HepG2 (cell line): ENCODE data around the gene NEURL2. TPM values are rescaled to one million over a fixed set of nuclear protein-coding genes. Genes with fewer than 3 reads are reported as not detected.

ENCODE experiments used
- ATAC-seq: fragments of 200-7000 bp; cut with Tn5 transposase; 3 replicates; pipeline ENCODE4 v1.9.1; 2020; ENCODE audit warnings: mild to moderate bottlenecking, moderate library complexity
- BruUV-seq: library from RNA; stranded (reverse); fragments of 400-500 nt; replicated peaks from 2 replicates; lab custom pipeline; 2021; lab: Mats Ljungman, UMichigan
- CTCF ChIA-PET: fragments of 300-600 bp; formaldehyde crosslinking; extraction: SDS; loops from one replicate; lab custom pipeline; 2021; ENCODE audit warnings: low total read pairs, inconsistent platforms, low intra/inter-chr PET ratio; lab: Yijun Ruan, JAX
- POLR2A ChIA-PET: fragments of 350-600 bp; sonication (Branson Sonifier 250); formaldehyde crosslinking; loops from one replicate; lab custom pipeline; 2020; ENCODE audit warnings: antibody characterized with exemption, inconsistent platforms; lab: Yijun Ruan, JAX
- DNase-seq: peaks from one replicate; pipeline ENCODE4 v3.0.0-alpha.2; 2015; ENCODE audit warnings: low spot score
- FAIRE-seq: peaks from 3 replicates; lab custom pipeline; 2011; peaks lifted over from hg19 to GRCh38; lab: Jason Lieb, UNC
- H2AFZ ChIP-seq: one replicate; pipeline ENCODE4 v1.6.1; 2011; ENCODE audit warnings: low read length, inconsistent platforms
- H3K27ac ChIP-seq: fragments of 300-600 bp; 3 replicates; pipeline ENCODE4 v1.8.0; 2011; ENCODE audit warnings: mixed run types, mild to moderate bottlenecking, mixed read lengths, low read length, inconsistent platforms; ENCODE audit not compliant: insufficient read depth; ENCODE audit errors: extremely low read length
- H3K27me3 ChIP-seq, 2 experiments: fragments of 200-600 bp in 1 of 2; 2 replicates in 1 of 2; 3 replicates in 1 of 2; pipeline versions ENCODE4 v1.6.0 to v1.8.0; 2011; ENCODE audit warnings: low read length in 2 of 2, mild to moderate bottlenecking in 2 of 2, moderate library complexity in 2 of 2, inconsistent platforms in 1 of 2; ENCODE audit not compliant: insufficient read depth in 2 of 2, control insufficient read depth in 1 of 2
- H3K36me3 ChIP-seq, 2 experiments: fragments of 200-600 bp in 1 of 2; replicated peaks in 1 of 2; 2 replicates in 1 of 2; 3 replicates in 1 of 2; pipeline versions ENCODE4 v1.5.1 to v1.8.0; 2011; ENCODE audit warnings: low read length in 2 of 2, inconsistent platforms in 1 of 2; ENCODE audit not compliant: insufficient read depth in 2 of 2, control insufficient read depth in 1 of 2
- H3K4me1 ChIP-seq: 2 replicates; pipeline ENCODE4 v1.5.1; 2012; ENCODE audit warnings: low read length, inconsistent platforms; ENCODE audit not compliant: insufficient read depth
- H3K4me2 ChIP-seq: 2 replicates; pipeline ENCODE4 v1.6.0; 2011; ENCODE audit warnings: low read depth, low read length, inconsistent platforms
- H3K4me3 ChIP-seq, 3 experiments: fragments of 200-600 bp in 1 of 3; sonication (generic), shearing (Covaris generic) in 1 of 3; replicated peaks in 1 of 3; 2 replicates each; pipeline ENCODE4 v1.5.1; 2011 to 2016; ENCODE audit warnings: low read length in 3 of 3, inconsistent platforms in 2 of 3, low read depth in 2 of 3, mild to moderate bottlenecking in 2 of 3, control low read depth in 1 of 3, mixed read lengths in 1 of 3; ENCODE audit not compliant: insufficient read depth in 1 of 3
- H3K79me2 ChIP-seq: one replicate; pipeline ENCODE4 v1.6.1; 2011; ENCODE audit warnings: low read length, inconsistent platforms; ENCODE audit not compliant: insufficient read depth
- H3K9ac ChIP-seq: 2 replicates; pipeline ENCODE4 v1.6.0; 2011; ENCODE audit warnings: mild to moderate bottlenecking, low read depth, low read length, inconsistent platforms; ENCODE audit not compliant: insufficient read depth
- H3K9me3 ChIP-seq: 2 replicates; pipeline ENCODE4 v1.5.1; 2012; ENCODE audit warnings: mild to moderate bottlenecking, low read length
- H4K20me1 ChIP-seq: 2 replicates; pipeline ENCODE4 v1.6.0; 2011; ENCODE audit warnings: inconsistent platforms, mild to moderate bottlenecking, low read length, moderate library complexity; ENCODE audit not compliant: insufficient read depth
- HNRNPUL1 ChIP-seq: fragments of 200-400 bp; formaldehyde crosslinking; IDR thresholded peaks from 2 replicates; pipeline ENCODE4 v1.6.1; 2017; ENCODE audit warnings: low read depth, mild to moderate bottlenecking, low read length, moderate library complexity
- KDM4B ChIP-seq: sonication (generic); formaldehyde crosslinking; IDR thresholded peaks from 2 replicates; pipeline ENCODE4 v1.4.0; 2020; ENCODE audit warnings: missing genetic modification reagents
- MATR3 ChIP-seq: sonication (generic); formaldehyde crosslinking; IDR thresholded peaks from 2 replicates; pipeline ENCODE4 v1.4.0; 2020; ENCODE audit warnings: missing genetic modification reagents
- NCOA2 ChIP-seq: sonication (generic); formaldehyde crosslinking; IDR thresholded peaks from 2 replicates; pipeline ENCODE4 v1.8.0; 2022; ENCODE audit warnings: inconsistent platforms
- PAWR ChIP-seq: sonication (generic); formaldehyde crosslinking; IDR thresholded peaks from 2 replicates; pipeline ENCODE4 v1.4.0; 2020; ENCODE audit warnings: missing genetic modification reagents, mild to moderate bottlenecking, borderline replicate concordance
- PAX8 ChIP-seq: sonication (generic); formaldehyde crosslinking; IDR thresholded peaks from 2 replicates; pipeline ENCODE4 v1.8.0; 2022; ENCODE audit warnings: mild to moderate bottlenecking, missing genetic modification reagents, borderline replicate concordance
- RBFOX2 ChIP-seq: fragments of 200-400 bp; formaldehyde crosslinking; IDR thresholded peaks from 2 replicates; pipeline ENCODE4 v1.6.1; 2017; ENCODE audit warnings: low read depth, mild to moderate bottlenecking, low read length
- SP4 ChIP-seq: sonication (generic); formaldehyde crosslinking; IDR thresholded peaks from 2 replicates; pipeline ENCODE4 v1.8.1; 2023; ENCODE audit warnings: mild to moderate bottlenecking, missing genetic modification reagents
- SSRP1 ChIP-seq: IDR thresholded peaks from 2 replicates; pipeline ENCODE4 v1.6.1; 2016; ENCODE audit warnings: control low read depth
- ZNF343 ChIP-seq: sonication (generic); formaldehyde crosslinking; IDR thresholded peaks from 2 replicates; pipeline ENCODE4 v1.4.0; 2020; ENCODE audit warnings: mild to moderate bottlenecking, missing genetic modification reagents
- ZNF431 ChIP-seq: sonication (generic); formaldehyde crosslinking; IDR thresholded peaks from 2 replicates; pipeline ENCODE4 v1.9.0; 2022; ENCODE audit warnings: missing genetic modification reagents, low read depth, mild to moderate bottlenecking, borderline replicate concordance
- ZNF460 ChIP-seq: sonication (generic); formaldehyde crosslinking; IDR thresholded peaks from 2 replicates; pipeline ENCODE4 v1.5.1; 2020; ENCODE audit warnings: missing genetic modification reagents, mild to moderate bottlenecking, borderline replicate concordance
- ZNF660 ChIP-seq: sonication (generic); formaldehyde crosslinking; IDR thresholded peaks from 2 replicates; pipeline ENCODE4 v1.5.1; 2020; ENCODE audit warnings: mild to moderate bottlenecking, low read depth, missing genetic modification reagents, borderline replicate concordance
- WGBS: methylation state at CpG from one replicate; pipeline ENCODE4 v1.1.6; 2017; ENCODE audit warnings: low lambda C conversion rate; 5-methylcytosine and 5-hydroxymethylcytosine counted together
- in situ Hi-C: cut with HindIII; loops from 2 replicates; pipeline ENCODE4 v1.10.0; 2017; ENCODE audit warnings: low pct_unique_long_range_greater_than_20kb; ENCODE audit not compliant: extremely low pct_ligation_motif_present
- intact Hi-C: fragments of 100-400 bp; cut with micrococcal nuclease; formaldehyde crosslinking; loops from one replicate; pipeline ENCODE4 v1.10.0; 2022; ENCODE audit not compliant: unreplicated experiment
- polyA plus RNA-seq, 8 experiments: library from polyadenylated mRNA; depleted of rRNA in 3 of 8; stranded (reverse) in 7 of 8; unstranded in 1 of 8; fragments of >200 nt; fragmentation: Illumina TruSeq in 4 of 8; extraction: Trizol in 4 of 8; gene quantifications; 2 replicates each; pipeline versions ENCODE4 v1.2.1 to v1.2.3, GENCODE V29; 2011 to 2016; ENCODE audit warnings: low read depth in 4 of 8, missing spikeins in 1 of 8, mixed read lengths in 1 of 8; ENCODE audit not compliant: insufficient read depth in 1 of 8
- total RNA-seq, 5 experiments: library from RNA; depleted of rRNA; stranded (reverse); fragments of >200 nt; fragmentation: Illumina TruSeq; extraction: Trizol; gene quantifications; 2 replicates each; pipeline ENCODE4 v1.2.3, GENCODE V29; 2016; ENCODE audit warnings: low read depth in 1 of 5
- TF ChIP-seq, protein P1 (sequence below): sonication (generic); formaldehyde crosslinking; IDR thresholded peaks from 2 replicates; pipeline ENCODE4 v1.5.0; 2020; ENCODE audit warnings: mild to moderate bottlenecking, missing genetic modification reagents
- TF ChIP-seq, protein P2 (sequence below): sonication (generic); formaldehyde crosslinking; IDR thresholded peaks from 2 replicates; pipeline ENCODE4 v1.5.0; 2020; ENCODE audit warnings: missing genetic modification reagents
- TF ChIP-seq, protein P3 (sequence below): sonication (generic); formaldehyde crosslinking; IDR thresholded peaks from 2 replicates; pipeline ENCODE4 v1.9.0; 2021; ENCODE audit warnings: missing genetic modification reagents, borderline replicate concordance
- TF ChIP-seq, protein P4 (sequence below): sonication (generic); formaldehyde crosslinking; IDR thresholded peaks from 2 replicates; pipeline ENCODE4 v1.9.0; 2022; ENCODE audit warnings: missing genetic modification reagents, mild to moderate bottlenecking, borderline replicate concordance

Gene NEURL2
- total and polyA plus RNA-seq, 2 of the 13 experiments (the other 11 are each of a cell fraction or from before 2014, with no cell fraction given) = 7.2 to 9.7 TPM

DNA sequence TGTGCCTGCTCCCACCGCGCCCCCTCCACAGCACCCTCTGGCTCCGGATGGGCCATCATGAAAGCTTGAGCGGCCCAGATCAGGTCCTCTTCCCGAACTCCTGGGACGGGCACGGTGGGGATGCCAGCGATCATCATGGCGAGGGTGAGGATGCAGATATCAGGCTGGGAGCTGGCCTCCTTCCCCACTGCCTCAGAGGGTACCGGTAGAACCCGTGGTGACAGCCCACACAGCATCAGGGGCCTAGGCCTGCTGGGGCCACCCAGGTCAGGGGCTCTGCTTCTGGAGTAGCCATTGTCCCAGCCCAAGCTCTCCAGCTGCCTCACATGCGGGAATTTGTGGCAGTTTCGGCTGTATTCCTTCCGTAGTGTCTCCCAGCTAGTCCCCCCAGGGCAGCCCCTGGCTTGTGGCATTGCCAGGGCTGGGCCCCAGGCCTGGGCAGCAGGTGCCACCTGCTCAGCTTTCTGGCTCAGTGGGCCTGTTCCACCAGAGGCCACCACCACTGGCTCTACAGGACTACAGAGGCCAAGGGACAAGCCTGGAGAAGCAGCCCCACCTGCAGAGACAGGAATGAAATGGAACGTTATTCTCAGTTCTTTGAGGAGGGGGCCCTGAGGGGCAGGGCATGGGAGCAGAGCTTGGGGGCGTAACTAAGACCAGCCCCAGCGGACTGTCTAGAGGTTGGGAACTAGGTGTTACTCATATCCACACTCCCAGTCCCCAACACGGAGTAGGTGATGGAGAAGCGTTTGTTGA, 4.2 kb downstream of the NEURL2 start:
- Histone ChIP-seq H2AFZ (no peak overlapping the region), H3K9me3 (no peaks in the 10 kb centered on the region), H3K36me3 (peaks cover 21 to 44% of the 10 kb centered on the region in 2 experiments), H3K4me2 (no peak overlapping the region), H3K27me3 (no peaks in the 10 kb centered on the region), H3K79me2 (peaks cover 32% of the 10 kb centered on the region), H3K9ac (no peak overlapping the region), H3K4me3 (no peak overlapping the region), H4K20me1 (no peaks in the 10 kb centered on the region), H3K27ac (no peak overlapping the region), H3K4me1 (peaks cover 46% of the 10 kb centered on the region)
- ChIA-PET POLR2A (interaction anchor here (1.5 to 7.5 kb wide), 5 partner anchors 18 to 60 kb away, joined by 4 to 78 read pairs (median 12); partner anchors contain the start of genes PCIF1 and SNX21), CTCF (interaction anchor here (0.6 kb wide), 1 partner anchor 61 kb away, joined by 3 read pairs; no protein-coding TSS in a partner anchor)
- FAIRE-seq = no peak
- DNase-seq = no peak
- in situ Hi-C loops = no loop called here
- ATAC-seq = no peak
- BruUV-seq = no TSS peak
- intact Hi-C loops = loop anchor here (10.0 kb wide), 1 partner anchor 92 kb away; the partner anchor contains the start of genes DNTTIP1 and WFDC3
- whole genome bisulfite sequencing = 97% methylated on average over 19 of the region's 19 CpGs
- TF ChIP-seq, protein P1, sequence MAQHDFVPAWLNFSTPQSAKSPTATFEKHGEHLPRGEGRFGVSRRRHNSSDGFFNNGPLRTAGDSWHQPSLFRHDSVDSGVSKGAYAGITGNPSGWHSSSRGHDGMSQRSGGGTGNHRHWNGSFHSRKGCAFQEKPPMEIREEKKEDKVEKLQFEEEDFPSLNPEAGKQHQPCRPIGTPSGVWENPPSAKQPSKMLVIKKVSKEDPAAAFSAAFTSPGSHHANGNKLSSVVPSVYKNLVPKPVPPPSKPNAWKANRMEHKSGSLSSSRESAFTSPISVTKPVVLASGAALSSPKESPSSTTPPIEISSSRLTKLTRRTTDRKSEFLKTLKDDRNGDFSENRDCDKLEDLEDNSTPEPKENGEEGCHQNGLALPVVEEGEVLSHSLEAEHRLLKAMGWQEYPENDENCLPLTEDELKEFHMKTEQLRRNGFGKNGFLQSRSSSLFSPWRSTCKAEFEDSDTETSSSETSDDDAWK (CRISPR knock-in tag) = no peak
- TF ChIP-seq RBFOX2 = peak; percentile 71; the same call in 1 of the 2 replicates
- TF ChIP-seq, protein P2, sequence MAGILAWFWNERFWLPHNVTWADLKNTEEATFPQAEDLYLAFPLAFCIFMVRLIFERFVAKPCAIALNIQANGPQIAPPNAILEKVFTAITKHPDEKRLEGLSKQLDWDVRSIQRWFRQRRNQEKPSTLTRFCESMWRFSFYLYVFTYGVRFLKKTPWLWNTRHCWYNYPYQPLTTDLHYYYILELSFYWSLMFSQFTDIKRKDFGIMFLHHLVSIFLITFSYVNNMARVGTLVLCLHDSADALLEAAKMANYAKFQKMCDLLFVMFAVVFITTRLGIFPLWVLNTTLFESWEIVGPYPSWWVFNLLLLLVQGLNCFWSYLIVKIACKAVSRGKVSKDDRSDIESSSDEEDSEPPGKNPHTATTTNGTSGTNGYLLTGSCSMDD = no peak
- TF ChIP-seq PAX8 (CRISPR knock-in tag) = no peak
- no peak for TF ChIP-seq ZNF431
- no peak for TF ChIP-seq NCOA2 (CRISPR knock-in tag)
- TF ChIP-seq ZNF343 (CRISPR knock-in tag) = no peak
- no peak for TF ChIP-seq PAWR (CRISPR knock-in tag)
- no peak for TF ChIP-seq ZNF660 (CRISPR knock-in tag)
- no peak for TF ChIP-seq ZNF460 (CRISPR knock-in tag)
- peak; percentile 61; the same call in 1 of the 2 replicates for TF ChIP-seq SSRP1 (CRISPR knock-in tag)
- peak; percentile 45; the same call in 1 of the 2 replicates for TF ChIP-seq SP4 (CRISPR knock-in tag)
- no peak for TF ChIP-seq HNRNPUL1
- TF ChIP-seq, protein P3, sequence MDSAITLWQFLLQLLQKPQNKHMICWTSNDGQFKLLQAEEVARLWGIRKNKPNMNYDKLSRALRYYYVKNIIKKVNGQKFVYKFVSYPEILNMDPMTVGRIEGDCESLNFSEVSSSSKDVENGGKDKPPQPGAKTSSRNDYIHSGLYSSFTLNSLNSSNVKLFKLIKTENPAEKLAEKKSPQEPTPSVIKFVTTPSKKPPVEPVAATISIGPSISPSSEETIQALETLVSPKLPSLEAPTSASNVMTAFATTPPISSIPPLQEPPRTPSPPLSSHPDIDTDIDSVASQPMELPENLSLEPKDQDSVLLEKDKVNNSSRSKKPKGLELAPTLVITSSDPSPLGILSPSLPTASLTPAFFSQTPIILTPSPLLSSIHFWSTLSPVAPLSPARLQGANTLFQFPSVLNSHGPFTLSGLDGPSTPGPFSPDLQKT (CRISPR knock-in tag) = no peak
- no peak for TF ChIP-seq MATR3 (CRISPR knock-in tag)
- no peak for TF ChIP-seq KDM4B (CRISPR knock-in tag)
- TF ChIP-seq, protein P4, sequence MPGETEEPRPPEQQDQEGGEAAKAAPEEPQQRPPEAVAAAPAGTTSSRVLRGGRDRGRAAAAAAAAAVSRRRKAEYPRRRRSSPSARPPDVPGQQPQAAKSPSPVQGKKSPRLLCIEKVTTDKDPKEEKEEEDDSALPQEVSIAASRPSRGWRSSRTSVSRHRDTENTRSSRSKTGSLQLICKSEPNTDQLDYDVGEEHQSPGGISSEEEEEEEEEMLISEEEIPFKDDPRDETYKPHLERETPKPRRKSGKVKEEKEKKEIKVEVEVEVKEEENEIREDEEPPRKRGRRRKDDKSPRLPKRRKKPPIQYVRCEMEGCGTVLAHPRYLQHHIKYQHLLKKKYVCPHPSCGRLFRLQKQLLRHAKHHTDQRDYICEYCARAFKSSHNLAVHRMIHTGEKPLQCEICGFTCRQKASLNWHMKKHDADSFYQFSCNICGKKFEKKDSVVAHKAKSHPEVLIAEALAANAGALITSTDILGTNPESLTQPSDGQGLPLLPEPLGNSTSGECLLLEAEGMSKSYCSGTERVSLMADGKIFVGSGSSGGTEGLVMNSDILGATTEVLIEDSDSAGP (CRISPR knock-in tag) = peak; percentile 38; the same call in 1 of the 2 replicates
